HG02588 (cell line): ENCODE results near the gene ZNF621.

Experiments used
- ATAC-seq: cut with Tn5 transposase; IDR thresholded peaks from one replicate; pipeline ENCODE4 v1.9.1; 2021; ENCODE audit warnings: mild to moderate bottlenecking, moderate library complexity; ENCODE audit not compliant: unreplicated experiment

The ZNF621 gene

DNA sequence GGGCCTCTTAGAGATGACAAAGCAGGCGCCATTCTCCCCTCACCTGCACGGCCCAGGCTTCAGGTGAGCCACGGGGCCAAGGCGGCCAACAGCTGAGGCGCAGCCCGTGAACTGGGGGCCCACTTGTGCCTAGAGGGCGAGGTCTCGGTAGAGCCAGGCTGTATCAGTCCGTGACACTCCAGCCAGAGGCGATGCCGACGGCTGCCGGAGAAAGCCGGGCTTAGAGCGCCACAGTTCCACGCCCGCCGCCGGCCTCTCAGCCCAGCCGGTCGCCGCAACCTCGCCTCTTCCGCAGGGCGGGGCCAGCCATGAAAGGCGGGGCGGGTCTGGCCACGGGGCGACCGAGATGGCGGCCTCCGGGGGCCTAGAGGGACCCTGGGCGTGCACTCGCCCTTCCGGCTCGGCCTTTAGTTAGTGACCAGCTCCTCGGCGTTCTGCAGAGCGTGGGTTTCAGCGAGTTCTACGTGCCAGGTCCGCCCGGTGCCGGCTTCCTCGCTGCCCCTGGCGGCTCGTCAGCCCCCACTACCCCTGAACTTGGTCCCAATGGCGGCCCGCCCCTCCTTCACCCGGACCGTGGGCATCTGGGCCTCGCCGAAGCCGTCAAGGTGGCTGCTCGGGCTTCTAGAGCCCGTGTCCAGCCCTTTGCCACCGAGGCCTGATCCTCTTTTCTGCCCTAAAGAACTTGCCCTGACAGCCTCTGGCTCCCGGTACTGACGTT lies at the start of gene ZNF621:
TSS of gene ZNF621 (plus strand) at position 393 of the 718 bp plus-strand sequence. CDS start 881 bp downstream, outside the sequence.
- ATAC-seq = peak; percentile 99

DNA sequence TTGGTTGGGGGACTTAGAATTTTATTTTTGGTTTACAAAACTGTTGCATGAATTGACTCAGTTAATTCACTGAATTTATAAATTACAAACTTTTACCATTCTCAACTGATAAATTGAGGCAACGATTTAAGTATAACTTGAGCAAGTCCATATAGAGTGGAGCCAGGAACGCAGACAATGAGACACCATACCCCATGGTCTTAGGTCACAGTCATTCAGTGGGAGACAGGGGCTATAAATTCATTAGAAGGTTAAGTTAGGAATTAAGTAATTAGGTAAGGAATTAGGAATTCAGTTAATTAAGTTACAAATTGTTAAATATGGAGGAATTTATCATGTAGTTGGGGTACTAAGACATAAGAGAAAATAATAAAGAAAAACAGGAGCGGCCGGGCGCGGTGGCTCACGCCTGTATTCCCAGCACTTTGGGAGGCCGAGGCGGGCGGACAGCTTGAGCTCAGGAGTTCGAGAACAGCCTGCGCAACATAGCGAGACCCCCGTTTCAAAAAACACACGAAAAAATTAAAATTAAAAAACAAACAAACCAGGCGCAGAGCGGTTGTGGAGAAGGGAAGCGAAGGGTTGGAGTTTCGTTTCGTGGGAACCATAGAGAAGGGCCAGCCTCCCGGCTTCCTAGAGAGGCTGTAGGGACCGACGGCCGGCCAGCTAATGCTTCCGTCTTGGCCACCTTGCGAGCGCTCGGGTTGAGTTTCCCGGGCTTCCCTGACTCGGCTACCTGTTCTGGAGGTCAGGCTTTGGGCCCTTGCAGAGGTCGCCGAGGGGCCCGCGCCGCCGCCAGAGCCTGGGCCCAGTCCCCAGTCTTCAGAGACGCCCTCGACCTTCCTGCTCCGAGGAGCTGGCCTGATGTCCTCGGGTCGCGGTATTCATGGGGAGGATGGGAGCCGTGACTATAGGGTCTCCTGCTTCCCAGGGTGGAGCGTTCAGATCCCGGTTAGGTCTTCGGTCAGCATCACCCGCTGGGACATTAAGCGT lies 48.0 kb upstream of the ZNF621 start, which contains the start of gene ZNF619:
TSS of gene ZNF619 (plus strand) at position 645 of the 993 bp plus-strand sequence. CDS start 858 bp downstream, outside the sequence.
- peak; percentile 91 for ATAC-seq

DNA sequence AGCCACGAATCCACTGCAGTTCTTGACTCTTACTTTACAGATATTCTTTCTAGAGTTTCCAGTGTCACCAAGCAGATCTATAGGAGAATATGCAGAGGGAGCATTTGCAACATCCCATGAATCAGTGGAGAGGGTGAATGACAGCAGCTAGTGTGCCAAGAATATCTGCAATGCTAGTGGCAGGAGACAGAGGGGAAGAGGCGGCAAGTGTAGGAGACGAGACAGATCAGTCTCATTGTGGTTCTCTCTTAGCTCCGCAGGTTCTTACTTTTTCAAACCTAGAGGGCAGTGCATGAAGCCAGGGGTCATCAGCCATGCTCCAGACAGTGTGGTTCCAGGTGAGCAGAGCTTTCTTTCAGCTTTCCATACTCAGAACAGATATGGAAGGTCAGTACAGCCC lies 47.1 kb upstream of the ZNF621 start:
- no peak for ATAC-seq

DNA sequence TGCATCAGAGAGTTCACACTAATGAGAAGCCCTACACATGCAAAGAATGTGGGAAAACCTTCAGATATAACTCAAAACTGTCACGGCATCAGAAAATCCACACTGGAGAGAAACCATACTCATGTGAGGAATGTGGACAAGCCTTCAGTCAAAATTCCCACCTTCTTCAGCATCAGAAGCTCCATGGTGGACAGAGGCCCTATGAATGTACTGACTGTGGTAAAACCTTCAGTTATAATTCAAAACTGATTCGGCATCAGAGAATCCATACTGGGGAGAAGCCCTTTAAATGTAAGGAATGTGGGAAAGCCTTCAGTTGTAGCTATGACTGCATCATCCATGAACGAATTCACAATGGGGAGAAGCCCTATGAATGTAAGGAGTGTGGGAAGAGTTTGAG lies 37.6 kb upstream of the ZNF621 start:
- no peak for ATAC-seq

DNA sequence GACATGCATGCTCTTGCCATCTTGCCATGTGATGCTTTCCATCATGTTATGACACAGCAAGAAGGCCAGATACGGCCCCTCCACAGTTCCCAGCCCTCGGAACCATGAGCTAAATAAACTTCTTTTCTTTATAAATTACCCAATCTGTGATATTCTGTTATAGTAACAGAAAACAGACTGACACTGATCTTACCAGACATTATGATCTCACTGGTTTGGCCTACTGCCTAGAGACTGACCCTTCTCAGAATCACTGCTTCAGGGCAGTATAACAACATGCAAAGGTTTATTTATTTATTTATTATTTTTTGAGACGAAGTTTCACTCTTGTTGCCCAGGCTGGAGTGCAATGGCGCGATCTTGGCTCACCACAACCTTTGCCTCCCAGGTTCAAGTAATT lies 33.8 kb upstream of the ZNF621 start:
- no peak for ATAC-seq

DNA sequence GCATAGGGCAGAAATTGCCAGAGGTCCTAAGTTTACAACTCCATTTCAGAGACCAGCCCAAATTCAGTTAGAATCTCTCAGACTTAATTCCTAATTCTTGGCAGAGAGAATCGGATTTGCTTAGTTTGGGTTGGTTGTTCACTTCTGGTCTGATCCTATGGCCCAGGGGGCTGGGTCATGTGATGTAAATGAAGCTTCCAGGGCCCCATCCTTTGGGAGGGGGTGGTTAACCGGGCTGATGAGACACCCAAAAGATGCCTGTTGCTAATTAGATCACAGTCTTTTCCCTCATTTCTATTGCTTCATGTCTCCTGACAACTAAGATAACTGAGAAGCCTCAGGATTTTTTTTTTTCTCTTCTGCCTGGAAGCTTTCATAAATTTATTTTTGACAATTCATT lies 30.1 kb upstream of the ZNF621 start:
- no peak for ATAC-seq

DNA sequence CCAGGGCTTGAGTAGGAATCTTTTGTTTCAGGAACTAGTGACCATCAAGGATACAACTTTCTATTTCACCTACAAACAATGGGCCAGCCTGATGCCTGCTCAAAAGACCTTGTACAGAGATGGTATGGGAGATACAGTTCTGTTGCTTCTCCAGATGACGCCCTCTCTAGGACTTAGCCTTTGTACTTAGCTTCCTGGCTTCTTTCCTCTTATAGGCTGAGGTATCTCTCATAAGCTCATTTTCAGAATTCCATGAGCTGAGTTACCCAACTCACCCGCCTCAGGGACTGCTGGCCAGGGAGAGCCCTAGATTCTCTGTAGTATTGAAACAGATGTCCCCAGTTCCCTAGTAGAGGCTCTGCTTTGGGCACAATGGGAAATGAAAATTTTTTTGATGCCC lies 27.5 kb upstream of the ZNF621 start:
- no peak for ATAC-seq

DNA sequence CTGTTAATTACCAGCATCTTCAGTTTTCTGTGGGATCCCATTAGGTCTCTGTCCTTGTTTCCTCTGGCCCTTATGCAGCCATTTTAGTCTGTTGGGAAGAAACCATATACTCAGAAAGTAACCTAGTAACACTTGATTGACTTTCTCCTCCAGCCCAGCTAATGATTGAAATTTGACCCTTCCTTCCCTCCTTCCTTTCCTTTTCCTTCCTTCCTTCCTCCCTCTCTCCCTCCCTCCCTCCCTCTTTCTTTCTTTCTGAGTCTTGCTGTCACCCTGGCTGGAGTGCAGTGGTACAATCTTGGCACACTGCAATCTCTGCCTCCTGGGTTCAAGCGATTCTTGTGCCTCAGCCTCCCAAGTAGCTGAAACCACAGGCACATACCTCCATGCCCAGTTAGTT lies 24.8 kb upstream of the ZNF621 start:
- ATAC-seq = no peak

DNA sequence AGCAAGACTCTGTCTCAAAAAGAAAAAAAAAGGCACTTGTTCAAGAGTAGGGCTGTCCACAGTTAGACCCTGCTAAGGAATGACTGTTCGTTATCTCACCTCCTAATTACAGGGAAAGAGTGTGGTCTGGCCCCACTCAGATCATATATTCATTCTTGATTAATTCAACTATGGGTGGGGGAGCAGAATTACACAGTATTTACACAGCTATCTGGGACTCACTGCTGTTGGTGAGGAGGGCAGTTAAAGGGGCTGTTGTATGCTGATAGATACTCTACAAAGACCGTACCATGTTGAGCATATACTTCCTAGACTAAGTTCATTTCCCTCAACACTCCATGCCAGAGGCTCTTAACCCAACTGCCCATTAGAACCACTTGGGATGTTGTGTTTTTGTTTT lies 22.7 kb upstream of the ZNF621 start:
- no peak for ATAC-seq

DNA sequence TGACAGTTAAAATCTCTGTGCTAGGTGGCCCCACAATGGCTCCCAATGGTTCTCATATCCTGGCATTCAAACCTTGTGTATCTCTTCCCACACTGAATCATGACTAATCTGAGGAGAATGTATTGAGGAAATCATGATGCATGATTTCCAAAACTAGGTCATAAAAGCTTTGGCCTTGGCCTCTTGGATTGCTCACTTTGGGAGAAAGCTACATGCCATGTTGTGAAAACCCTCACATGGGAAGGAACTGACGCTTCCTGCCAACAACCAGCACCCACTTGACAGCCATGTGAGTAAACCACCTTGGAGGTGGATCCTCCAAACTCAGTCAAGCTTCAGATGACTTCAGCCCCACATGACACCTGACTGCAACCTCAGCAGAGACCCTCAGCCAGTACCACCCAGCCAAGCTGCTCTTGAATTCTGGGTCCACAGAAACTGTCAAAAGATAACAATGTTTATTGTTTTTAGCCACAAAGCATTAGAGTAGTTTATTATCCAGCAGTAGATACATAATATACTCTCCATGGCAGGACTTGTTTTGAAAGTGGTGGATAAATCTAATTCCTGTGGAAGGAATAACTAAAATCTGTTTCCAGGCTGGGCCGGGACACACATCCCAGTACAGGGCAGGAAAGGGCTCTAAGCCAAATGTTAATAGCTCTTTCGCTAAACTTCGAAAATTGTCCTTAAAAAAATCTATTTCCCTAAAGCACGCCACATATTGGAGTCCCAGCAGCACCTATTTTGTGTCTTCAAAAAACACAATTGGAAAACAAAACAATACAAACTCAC lies 19.9 kb upstream of the ZNF621 start:
- no peak for ATAC-seq

DNA sequence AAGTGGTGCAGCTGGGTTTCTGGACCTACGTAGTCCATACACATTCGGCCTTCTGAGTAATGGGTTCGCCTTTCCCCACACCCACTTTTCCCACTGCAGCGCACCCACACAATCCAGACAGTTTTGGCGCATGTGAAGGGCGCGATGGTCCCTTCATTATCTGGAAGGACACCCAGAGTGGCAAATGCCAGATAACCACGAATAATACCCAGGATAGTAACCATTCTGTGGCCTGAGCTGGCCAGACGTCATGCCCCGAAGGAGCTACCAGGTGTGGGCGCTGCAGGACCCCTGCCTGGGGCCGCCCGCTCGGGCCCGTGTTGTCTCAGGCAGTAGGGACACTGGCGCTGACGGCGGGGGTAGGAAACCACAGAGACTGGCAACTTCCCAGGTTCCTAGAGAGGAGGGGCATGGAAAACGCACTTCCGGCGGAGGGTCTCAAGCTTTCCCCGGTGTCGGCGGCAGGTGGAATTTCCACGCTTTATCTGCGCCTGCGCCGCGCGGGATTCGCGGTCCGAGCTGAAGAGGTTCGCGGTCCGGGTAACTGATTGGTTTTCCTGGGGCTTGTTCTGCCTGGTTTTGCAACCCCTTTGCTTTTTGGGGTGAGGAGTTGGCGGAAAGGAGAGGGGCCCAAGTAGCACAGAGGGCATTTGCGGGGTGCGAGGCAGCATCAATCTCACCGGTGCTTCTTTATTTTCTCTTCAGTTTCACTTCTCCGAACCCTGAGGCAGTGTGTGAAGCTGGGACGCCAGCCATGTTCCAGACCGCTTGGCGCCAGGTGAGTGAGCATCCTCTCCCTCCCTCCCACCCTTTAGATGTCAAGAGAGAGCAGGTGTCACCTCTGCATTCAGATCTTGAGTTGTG lies 18.9 kb upstream of the ZNF621 start, which contains the start of gene ZNF620:
TSS of gene ZNF620 (plus strand) at position 441 of the 864 bp plus-strand sequence. CDS start at position 755, 314 bp downstream.
- peak; percentile 87 for ATAC-seq

DNA sequence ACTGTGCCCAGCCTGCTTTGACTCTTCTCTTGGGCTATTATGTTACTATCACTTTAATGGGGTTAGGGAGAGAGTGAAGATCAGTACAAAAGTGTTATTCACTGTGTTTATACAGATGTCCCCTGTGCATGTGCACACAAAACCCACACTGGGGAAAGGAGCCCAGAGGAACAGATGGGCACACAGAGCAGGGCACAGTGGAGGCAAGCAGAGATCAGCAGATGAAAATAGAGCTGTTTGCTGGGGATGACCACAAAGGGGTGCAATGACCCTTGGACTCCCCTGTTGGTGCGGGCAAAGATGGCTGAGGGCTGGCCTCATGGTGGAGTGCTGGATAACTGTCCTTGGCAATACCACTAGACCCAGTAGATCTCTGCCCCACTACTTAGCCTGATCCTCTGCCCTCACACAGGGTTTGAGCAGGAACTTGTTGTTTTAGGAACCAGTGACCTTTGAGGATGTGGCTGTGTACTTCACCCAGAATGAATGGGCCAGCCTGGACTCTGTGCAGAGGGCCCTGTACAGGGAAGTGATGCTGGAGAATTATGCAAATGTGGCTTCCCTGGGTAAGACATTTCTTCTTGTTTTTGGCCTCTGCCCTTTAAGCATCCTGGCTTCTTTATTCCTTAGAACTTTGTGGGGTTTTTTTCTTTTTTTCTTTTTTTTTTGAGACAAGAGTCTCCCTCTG lies 13.6 kb upstream of the ZNF621 start:
- no peak for ATAC-seq

DNA sequence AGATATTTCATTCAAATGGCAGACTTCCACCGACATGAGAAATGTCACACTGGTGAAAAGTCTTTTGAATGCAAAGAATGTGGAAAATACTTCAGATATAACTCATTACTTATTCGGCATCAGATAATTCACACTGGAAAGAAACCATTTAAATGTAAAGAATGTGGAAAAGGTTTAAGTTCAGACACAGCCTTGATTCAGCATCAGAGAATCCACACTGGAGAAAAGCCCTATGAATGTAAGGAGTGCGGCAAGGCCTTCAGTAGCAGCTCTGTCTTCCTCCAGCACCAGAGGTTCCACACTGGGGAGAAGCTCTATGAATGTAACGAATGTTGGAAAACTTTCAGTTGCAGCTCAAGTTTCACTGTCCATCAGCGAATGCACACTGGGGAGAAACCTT lies 8.6 kb upstream of the ZNF621 start:
- no peak for ATAC-seq

DNA sequence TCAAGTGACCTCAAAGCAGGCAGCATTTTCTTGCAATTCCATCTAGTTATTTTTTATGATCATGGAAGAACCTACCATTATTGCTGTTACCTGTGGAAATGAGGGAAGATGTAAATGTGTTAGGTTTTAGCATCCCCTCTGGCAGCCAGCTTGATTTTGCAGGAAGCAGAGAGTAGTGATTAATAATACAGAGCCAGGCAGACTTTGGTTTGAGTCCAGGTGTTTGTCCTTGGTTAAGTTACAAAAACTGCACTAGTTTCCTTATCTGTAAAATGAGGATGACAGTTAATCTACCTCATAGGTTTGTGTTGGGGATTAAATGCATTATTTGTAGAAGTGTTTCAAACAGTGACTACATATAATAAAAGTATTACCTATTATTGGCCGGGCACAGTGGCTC lies 6.7 kb upstream of the ZNF621 start:
- ATAC-seq = no peak

DNA sequence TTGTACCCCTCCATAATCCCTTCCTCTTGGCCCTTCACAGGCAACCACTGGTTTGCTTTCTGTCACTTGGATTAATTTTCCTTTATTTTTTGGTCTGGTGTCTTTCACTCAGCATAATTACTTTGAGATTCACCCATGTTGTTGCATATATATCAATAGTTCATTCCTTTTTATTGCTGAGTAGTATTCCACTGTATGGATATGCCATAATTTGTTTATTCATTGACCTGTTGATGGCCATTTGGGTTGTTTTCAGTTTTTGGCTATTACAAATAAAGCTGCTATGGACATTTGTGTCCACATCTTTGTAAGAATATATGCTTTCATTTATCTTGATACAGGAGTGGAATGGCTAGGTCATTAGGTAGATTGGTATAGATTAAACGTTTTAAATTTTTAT lies 5.9 kb upstream of the ZNF621 start:
- ATAC-seq = no peak

DNA sequence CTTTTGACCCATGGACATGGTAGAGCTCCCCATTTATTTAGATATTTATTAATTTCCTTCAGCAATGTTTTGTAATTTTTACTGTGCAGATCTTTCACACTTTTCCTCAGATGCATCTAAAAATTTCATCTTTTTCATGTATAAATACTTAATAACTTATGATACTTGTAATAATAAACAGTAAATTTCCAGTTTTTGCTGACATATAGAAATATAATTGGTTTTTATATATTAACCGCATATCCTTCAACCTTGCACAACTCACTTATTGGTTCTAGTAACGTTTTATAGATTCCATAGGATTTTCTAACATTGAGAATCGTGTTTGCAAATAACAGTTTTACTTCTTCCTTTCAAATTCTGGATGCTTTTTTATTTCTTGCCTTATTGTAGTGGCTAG lies 3.5 kb upstream of the ZNF621 start:
- no peak for ATAC-seq

DNA sequence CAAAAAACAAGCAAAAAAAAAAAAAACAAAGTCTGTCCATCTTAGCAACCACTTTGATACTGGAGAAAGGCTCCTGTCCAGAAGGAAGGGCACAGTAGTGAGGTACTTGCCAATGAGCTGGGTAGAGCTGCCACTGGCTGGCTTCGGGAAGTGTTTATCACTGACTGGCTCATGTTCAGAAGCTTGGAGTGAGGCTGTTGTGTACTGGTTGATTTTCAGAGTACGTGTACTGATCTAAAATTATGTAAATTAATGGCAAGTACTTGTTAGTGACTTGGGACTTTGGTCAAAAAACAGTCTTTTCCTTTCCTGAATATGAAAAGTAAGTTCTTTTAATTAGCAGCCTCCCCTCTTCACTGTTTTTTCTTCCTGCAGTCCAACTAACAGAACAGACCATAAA lies 979 bp upstream of the ZNF621 start:
- no peak for ATAC-seq

DNA sequence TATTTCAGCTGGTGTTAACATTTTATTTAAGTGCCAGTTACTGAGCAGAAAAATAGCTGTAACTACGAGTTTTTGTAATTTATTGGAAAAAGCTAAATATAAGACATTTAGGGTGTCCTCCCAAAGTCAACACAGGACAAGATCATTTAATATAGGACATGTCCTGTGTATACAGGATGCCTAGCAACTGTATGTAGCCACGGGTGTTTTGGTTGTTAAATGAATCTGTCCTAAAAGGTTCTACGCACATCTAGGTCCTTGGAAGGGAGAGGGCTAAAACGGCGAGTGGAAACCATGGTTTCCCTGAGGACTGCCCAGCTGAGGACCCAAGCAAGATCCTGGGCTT lies 565 bp upstream of the ZNF621 start:
- no peak for ATAC-seq

DNA sequence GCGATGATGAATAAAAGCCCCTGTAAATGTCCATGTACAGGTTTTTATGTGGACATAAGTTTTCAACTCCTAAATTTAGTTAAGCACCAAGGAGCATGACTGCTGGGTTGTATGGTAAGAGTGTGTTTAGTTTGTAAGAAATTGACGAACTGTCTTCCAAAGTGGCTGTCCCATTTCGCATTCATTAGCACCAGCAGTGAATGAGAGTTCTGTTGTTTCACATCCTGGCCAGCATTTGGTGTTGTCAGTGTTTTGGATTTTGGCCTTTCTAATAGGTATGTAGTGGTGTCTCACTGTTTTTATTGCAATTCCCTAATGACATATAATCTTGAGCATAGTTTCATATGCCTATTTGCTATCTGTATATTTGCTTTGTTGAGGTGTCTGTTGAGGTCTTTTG lies 3.7 kb downstream of the ZNF621 start:
- no peak for ATAC-seq

DNA sequence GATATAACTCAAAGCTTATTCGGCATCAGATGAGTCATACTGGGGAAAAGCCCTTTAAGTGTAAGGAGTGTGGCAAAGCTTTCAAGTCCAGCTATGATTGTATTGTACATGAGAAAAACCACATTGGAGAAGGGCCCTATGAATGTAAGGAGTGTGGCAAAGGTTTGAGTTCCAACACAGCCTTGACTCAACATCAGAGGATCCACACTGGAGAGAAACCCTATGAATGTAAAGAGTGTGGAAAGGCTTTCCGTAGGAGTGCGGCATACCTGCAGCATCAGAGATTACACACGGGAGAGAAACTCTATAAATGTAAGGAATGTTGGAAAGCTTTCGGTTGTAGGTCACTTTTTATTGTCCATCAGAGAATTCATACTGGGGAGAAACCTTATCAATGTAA lies 7.5 kb downstream of the ZNF621 start:
- ATAC-seq = no peak
